ENCODE data around the gene NID1. TPM values are rescaled to one million over a fixed set of nuclear protein-coding genes. Genes with fewer than 3 reads are reported as not detected.

The NID1 gene
- total RNA-seq, 2 donors from 2014 or later: 28.5 to 58.0 TPM

DNA sequence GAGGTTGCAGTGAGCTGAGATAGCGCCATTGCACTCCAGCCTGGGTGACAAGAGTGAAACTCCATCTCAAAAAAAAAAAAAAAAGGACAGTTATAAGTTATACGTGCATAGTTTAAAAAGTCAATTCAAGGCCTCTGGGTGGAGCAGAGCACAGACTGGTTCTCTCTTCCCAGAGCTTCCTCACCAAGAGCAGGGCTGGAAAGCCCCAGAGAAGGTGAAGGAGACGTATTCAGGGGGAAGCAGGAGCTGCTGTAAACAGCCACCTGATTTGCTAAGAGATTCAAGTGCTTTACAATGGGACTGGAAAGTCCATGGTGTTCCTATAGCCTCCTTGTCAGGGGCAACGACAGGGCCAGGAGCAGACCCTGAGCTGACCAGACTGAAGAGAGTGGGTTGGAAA is 113.2 kb downstream of the NID1 start:
- DNase-seq: no peak
- H3K4me1 ChIP-seq: no peaks in the 10 kb centered on the region
- no peaks in the 10 kb centered on the region for H3K9me3 ChIP-seq
- WGBS, 2 donors: 73 to 75% methylated on average over 4 of the region's 4 CpGs
- intact Hi-C loops (cut with DNase I): no loop called here
- no peaks in the 10 kb centered on the region for H3K36me3 ChIP-seq (replicated peaks in 1 of 2; ENCODE audit: insufficient read depth in 1 of 2, low read depth in 2 of 2)
- no peaks in the 10 kb centered on the region for H3K27me3 ChIP-seq
- no peak overlapping the region for H3K4me3 ChIP-seq
- TF ChIP-seq CTCF (IDR thresholded peaks at IDR 0.05): no peak
- no peak for TF ChIP-seq POLR2A (IDR thresholded peaks at IDR 0.05)
- no peak overlapping the region for H3K27ac ChIP-seq
- ATAC-seq: no peak

DNA sequence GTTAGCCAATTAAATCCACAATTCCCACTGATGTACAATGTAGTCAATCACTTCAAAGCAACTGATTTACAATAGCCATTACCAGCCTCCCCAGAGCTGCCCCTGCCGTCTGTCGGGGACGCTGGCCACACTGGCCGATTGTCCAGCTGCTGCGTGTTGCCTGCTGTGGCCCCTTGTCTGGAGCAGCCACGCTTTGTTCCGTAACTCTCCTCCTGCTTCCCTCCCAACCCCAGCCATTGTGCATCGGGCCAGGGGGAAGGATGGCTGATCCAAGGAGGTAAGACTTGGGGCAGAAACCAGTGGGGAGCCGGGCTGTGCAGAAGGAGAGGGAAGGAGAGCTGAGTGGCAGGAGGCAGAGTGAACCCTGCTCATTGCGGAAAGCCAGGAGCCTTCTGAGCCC is 114.6 kb downstream of the NID1 start:
- no peaks in the 10 kb centered on the region for H3K36me3 ChIP-seq (replicated peaks in 1 of 2; ENCODE audit: insufficient read depth in 1 of 2, low read depth in 2 of 2)
- DNase-seq (no peak), ATAC-seq (no peak)
- TF ChIP-seq POLR2A (IDR thresholded peaks at IDR 0.05) (no peak), CTCF (IDR thresholded peaks at IDR 0.05) (no peak)
- H3K27me3 ChIP-seq: no peaks in the 10 kb centered on the region
- no peak overlapping the region for H3K4me3 ChIP-seq
- whole genome bisulfite sequencing, 2 donors: 84 to 100% methylated on average over 2 to 10 of the region's 10 CpGs
- no peak overlapping the region for H3K27ac ChIP-seq
- no peaks in the 10 kb centered on the region for H3K4me1 ChIP-seq
- H3K9me3 ChIP-seq: no peaks in the 10 kb centered on the region
- intact Hi-C loops (cut with DNase I): no loop called here

GRCh38 chr1:235948774-235949427 is 116.0 kb downstream of the NID1 start:
- no peak for ATAC-seq
- H3K9me3 ChIP-seq: no peaks in the 10 kb centered on the region

DNA sequence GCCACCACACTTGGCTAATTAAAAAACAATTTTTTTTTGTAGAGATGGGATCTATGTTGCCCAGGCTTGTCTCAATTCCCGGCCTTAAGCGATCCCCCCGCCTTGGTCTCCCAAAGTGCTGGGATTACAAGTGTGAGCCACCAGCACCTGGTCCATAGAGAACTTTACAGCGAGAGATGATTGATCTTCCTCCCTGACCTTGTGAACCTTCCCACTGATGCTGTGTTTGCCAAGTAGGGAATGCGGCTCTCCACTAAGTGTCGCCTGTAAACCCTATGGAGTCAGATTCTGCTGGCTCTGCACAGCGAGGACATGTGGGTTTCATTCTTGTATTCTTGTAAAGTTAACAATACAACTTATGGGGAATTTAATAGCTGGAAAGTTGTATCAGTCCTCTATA is 116.9 kb downstream of the NID1 start:
- intact Hi-C loops (cut with DNase I): no loop called here
- H3K9me3 ChIP-seq: no peaks in the 10 kb centered on the region
- no peaks in the 10 kb centered on the region for H3K27me3 ChIP-seq
- H3K4me1 ChIP-seq: no peaks in the 10 kb centered on the region
- TF ChIP-seq CTCF (IDR thresholded peaks at IDR 0.05): no peak
- TF ChIP-seq POLR2A (IDR thresholded peaks at IDR 0.05): no peak
- ATAC-seq: no peak
- H3K27ac ChIP-seq: no peak overlapping the region
- DNase-seq: no peak
- H3K4me3 ChIP-seq: no peak overlapping the region
- H3K36me3 ChIP-seq (replicated peaks in 1 of 2; ENCODE audit: insufficient read depth in 1 of 2, low read depth in 2 of 2): no peaks in the 10 kb centered on the region
- WGBS, 2 donors: 29 to 52% methylated on average over 5 to 7 of the region's 7 CpGs

More at GRCh38 chr1:235948774-235949427, 116.0 kb downstream of the NID1 start:
- Histone ChIP-seq H3K4me3 (no peak overlapping the region), H3K36me3 (replicated peaks in 1 of 2; ENCODE audit: insufficient read depth in 1 of 2, low read depth in 2 of 2) (no peaks in the 10 kb centered on the region), H3K4me1 (no peaks in the 10 kb centered on the region), H3K27me3 (no peaks in the 10 kb centered on the region), H3K27ac (no peak overlapping the region)
- intact Hi-C loops (cut with DNase I): no loop called here
- no peak for TF ChIP-seq POLR2A (IDR thresholded peaks at IDR 0.05)
- TF ChIP-seq CTCF (IDR thresholded peaks at IDR 0.05): no peak
- no peak for DNase-seq
- 72 to 88% methylated on average over 4 of the region's 4 CpGs for WGBS, 2 donors

DNA sequence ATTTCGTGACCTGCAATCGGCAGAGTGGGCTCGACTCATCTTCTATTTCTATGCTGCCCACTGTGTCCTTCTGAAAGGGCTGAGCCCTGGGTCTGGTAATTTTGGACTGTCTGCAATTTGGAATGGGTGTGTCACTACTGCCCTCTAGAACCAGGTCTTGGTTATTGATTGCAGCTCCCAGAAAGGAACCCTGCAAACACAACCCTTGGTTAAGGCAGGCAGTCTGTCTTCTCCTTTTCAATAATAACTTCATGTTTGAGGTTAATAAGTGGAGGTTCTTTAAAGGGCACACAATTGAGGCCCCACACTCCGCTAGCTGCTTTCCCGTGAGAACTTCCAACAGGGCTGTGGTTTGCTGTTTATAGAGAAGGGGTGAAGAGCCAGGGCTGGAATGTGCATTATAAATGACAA is 118.3 kb downstream of the NID1 start:
- WGBS, 2 donors: 64 to 75% methylated on average over 5 of the region's 5 CpGs

More for the DNA sequence above, 118.3 kb downstream of the NID1 start:
- no peak for ATAC-seq
- no peak for DNase-seq
- no peaks in the 10 kb centered on the region for H3K9me3 ChIP-seq
- intact Hi-C loops (cut with DNase I): no loop called here
- no peak overlapping the region for H3K4me3 ChIP-seq
- no peaks in the 10 kb centered on the region for H3K4me1 ChIP-seq
- TF ChIP-seq CTCF (IDR thresholded peaks at IDR 0.05): no peak
- no peak for TF ChIP-seq POLR2A (IDR thresholded peaks at IDR 0.05)
- no peak overlapping the region for H3K27ac ChIP-seq
- no peaks in the 10 kb centered on the region for H3K36me3 ChIP-seq (replicated peaks in 1 of 2; ENCODE audit: insufficient read depth in 1 of 2, low read depth in 2 of 2)
- H3K27me3 ChIP-seq: no peaks in the 10 kb centered on the region
